Stimulated activated CD4-positive, alpha-beta T cell treated with anti-CD3 and anti-CD28 coated beads, Interleukin-15, amount 100 ng/mL, for 24 hours (primary cell): ENCODE data around the gene ZDBF2.
"Not testable (repeated sequence)": the region's sequence is repeated elsewhere in the genome, so short reads cannot be mapped to it uniquely, and the experiment has no call there.

Source experiments
- DNase-seq: peaks from one replicate; pipeline ENCODE4 v3.0.0-alpha.2; 2020

The ZDBF2 gene

DNA sequence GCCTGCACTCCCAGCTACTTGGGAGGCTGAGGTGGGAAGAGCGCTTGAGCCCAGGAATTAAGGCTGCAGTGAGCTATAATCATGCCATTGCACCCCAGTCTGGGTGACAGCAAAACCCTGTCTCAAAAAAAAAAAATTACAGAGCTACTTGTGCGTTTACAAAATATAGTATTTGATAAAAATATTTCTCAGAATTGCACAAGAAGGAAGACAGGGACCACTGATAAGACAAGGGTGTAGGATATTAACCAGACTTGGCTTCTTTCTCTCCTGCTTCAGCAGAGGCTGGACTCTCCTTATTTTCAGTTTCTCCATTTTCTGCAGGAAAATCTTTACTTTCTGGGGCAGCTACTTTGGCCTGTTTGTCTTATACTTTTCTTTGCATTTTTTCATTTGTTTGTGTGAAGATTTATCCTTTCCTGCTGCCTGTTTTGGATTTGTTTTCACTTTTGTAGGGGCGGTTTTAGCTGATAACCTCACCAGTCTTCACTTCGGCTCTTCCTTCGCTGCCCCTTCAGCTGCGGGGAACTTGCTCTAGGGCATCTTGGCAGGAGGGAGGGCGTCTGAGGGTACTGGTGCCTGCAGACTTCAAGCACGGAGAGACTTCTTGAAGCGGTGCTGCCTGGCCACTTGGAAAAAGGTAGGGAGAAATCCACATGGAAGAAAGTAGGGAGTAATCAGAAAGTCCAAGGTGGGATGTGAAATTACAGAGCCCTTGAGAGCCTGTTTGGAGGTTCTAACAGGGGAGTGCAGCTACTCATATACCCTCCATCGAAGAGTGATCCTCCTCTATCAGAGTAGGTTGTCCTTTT, 14.9 kb upstream of the ZDBF2 start:
- no peak for DNase-seq

DNA sequence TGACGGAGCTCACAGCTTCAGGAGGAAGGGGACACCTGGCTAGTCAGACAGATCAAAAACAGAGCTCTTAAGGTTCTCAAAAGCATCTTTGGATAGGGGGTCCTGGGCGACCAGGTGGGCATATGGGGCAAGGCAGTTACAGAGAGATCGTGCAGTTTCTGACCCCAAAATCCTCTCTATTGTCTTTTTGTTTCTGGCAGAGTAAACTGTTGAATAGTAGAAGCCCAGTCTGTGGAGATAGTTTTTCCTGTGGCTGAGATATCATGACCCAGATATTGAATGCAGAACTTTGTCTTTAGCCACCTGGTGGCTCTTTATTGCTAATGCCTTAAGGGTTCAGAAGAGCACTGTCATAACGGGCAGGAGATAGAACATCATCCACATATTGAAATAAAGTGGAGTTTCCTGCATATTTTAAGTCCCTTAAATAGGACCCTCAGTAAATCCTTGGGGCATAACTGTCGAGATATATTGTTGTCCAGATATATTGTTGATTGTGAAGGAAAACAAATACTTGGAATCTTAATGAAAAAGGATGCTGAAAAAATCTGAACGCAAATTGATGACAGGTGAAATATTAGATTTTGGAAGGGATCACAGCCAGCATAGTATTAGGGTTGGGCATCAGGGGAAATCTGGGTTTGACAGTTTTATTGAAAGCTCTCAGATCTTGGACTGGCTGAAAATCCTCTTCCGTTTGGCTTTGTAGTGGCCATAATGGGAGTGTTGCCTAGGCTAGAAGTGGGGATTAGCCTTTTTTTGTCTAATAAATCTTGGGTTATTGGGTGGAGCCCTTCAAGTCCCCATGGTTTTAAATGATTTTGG, 14.1 kb upstream of the ZDBF2 start:
- DNase-seq: no peak

DNA sequence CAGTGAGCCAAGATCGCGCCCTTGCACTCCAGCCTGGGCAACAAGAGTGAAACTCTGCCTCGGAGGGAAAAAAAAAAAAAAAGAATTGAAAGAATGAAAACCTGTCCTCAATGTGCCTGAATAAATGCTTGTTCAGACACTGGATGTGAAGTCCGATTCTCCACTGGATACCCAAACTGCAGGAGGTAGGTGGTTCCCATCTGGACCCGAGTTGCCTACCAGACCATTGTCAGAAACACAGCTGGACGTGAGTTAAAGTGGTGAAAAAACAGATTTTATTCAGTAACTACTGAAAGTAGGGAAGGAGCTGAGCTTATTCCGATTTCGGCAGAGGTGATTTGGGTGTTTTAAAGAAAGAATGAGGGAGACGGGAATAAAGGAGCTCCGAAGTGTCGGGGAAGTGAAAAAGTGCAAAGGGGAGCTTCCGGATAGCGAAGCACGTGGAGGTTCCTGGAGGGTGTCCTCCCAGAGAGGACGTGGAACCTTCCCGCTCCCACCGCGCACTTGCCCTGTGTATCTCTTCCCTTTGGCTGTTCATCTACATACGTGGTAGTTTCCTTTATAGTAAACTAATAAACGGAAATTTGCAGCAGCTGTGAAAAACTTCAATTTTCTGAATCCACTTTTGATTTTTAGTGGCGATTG, 10.4 kb upstream of the ZDBF2 start:
- DNase-seq: no peak

DNA sequence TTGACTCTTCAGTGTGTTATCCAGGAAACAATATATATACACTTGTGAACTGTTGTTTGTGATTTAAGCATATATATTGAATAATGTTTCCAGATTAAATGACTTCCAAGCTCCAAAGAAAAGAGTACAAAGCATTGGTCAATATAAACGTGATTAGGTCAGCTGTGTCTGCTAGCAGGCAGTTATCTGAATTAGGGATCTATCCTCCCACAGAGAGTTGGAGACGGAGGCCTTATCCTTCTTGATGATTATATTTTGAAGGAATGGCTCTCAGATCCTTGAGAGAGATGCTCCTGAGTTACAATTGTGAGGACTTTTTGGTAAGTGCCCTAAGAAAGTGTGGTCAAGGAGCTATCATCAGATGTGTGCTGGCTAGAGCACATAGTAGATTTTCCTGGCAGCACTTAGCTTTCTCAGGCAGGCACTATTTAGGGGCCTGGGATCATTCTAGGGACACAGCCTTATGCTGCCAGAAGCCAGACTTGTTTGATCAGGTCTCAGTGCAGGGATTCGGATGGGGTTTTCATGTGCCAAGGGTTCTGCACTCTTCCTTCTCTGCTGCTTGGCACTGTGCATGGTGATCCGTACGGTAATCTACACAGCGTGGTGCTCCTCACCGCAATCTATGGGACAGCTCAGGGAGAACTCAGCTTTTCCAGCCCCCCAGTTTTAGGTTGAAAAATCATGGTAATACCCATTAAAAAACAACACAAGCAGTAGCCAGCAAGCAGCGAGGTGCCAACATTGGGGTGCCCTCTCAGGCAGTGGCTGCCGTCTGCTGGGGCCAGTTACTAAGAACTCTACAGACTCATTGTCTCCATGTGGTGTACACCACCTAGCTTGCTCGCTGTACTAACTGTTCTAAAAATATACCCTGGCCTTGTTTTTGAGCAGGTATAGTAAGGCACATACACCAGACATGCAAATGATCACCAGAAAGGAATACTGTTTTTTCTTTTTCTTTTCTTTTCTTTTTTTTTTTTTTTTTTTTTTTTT, 8.0 kb upstream of the ZDBF2 start:
- DNase-seq: no peak

DNA sequence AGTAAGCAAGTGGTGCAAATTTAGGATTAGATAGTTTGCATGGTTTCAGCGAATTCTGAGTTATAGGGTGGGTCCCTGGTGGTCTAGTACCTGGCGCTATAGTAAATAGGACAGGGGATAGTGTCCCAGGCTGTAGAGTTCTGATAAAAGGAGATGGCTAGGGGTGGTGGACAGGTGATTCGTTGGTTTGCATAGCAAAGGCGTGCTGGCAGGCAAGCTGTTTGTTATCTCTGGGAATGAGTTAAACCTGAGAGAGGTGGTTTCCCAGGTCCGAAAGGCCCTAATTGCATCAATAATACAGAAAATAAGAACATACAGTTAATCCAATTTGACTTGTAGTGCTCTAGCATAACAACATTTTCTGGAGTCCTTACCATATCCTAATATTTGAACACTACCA, 6.9 kb upstream of the ZDBF2 start:
- no peak for DNase-seq

DNA sequence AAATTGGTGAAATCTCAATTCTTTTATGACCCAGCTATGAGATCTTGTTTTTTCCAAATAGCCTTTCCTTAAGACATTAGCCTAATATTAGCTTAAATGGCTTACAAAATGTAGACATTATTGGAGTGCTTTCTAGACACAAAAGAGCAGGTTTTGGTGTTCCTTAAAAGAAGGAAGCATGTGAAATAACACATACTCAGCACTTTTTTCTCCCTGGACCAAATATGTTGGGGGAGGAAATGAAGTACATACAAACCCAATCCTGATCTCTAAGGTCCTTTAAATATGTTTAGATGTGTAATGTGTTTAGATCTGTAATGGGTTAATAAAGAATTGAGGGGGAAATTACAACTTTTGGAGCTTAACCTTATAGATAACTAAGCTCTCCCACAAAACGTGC, 3.4 kb upstream of the ZDBF2 start:
- DNase-seq: no peak

DNA sequence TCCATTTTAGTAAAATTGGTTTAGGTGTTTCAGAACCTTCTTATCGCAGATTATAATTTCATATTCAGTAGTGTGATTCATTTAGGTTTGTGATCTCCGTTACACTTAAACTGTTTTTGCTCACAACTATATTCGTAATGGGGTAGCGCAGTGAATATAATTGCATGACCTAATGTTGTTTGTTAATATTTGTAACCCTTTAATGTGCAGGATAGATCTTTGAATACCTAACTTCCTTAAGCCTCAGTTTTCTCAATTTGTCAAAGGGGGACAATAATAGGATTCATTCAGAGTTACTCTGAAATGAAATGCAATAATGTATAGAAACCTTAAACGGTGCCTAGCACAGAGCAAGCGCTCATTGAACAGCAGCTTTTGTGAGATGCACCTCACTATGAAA, 558 bp upstream of the ZDBF2 start:
- no peak for DNase-seq

DNA sequence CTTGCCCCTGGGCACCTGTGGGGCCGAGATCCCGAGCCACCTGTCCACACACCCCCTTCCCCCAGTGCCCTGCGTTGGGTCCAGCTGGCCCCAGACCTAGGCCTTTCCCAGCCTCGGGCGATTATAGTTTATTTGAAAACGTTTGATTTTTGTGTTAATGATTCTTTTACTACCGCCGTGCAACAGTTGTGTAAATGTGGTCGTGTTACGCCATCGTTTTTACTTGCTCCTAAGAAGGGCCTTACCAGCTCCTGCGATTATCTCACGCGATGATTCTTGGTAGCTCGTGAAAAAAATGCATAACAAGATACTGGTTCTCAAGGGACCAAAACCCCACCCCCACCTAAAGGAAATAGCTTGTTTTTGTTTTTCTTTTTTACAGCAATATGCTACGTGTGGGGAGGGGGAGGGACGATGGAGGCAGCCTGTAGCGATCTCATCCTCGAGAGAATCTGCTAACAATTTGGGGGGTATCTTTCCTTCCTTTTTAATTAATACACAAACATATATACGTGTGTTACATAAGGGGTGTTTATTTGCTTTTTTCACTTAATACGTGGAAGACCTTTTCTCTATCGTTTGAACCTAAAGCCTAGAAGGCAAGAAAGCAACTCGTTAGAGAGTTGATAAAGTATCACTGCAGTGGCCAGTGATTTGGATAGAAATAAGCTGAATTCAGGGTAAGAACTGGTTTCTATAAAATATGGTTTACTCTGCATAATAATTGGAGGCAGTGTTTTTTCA, 1.0 kb downstream of the ZDBF2 start:
- peak; percentile 10 for DNase-seq

DNA sequence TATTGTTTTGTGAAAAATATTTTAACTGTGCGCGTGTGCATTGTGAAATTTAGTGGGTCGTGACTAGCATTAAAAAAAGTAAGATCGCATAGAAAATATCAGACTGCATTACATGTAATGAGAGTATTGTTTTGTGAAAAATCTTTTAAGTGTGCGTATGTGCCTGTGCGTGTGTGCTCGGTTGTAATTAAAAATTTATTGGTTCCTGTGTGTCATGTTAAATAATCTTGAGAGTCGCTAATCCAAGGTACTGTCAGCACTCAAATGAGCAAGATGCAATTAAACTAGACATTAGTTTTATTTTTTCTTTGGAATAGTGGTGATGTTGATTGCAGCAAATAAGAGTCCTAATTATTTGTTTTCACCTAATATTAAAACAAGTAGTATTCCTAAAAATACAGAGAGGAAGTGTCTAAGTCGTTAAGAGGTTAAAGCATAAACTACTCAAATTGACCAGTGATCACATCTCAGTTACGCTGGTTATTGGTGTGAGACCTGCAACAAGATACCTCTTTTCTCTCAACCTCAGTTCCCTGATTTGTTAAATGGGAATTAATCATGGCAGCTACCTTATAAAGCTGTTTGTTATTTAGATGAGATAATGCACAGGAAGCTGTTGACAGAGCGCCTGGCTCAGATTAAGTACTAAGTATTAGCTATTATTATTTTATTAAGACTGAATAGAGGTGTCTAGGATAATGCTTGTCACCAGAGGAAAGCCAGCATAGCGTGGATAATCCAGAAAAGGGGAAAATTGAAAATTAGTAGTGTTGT, 1.9 kb downstream of the ZDBF2 start:
- DNase-seq: no peak

DNA sequence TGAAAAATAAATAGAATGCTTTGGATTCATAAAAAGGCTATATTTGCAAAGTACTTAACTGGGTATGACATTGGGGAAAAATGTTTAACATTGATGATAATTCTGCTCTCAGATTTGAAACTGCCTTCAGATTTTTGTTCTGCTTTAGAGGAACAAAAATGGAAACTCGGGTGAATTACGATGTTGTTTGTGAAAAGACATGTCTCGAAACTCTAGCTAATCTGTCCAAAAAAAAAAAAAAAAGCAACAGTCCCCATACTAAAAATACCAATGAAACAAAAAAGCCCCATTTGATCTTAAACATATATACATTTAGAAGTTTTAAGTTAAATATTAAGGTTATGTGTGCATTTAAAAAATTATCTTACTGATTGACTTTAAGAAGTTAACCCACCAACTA, 3.0 kb downstream of the ZDBF2 start:
- no peak for DNase-seq

DNA sequence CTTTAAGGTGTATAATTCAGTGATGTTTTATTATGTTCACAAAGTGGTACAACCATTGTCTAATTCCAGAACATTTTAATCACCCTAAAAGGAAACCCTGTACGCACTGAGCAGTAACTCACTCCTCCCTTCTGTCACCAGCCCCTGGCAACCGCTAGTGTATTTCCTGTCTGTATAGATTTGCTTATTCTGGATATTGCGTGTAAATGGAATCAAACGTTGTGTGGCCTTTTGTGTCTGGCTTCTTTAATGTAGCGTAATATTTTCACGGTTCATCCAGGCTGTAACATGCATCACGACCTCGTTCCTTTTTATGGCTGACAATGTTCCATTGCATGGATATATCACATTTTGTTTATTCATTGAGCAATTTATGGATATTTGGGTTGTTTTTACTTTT, 8.3 kb downstream of the ZDBF2 start:
- no peak for DNase-seq

DNA sequence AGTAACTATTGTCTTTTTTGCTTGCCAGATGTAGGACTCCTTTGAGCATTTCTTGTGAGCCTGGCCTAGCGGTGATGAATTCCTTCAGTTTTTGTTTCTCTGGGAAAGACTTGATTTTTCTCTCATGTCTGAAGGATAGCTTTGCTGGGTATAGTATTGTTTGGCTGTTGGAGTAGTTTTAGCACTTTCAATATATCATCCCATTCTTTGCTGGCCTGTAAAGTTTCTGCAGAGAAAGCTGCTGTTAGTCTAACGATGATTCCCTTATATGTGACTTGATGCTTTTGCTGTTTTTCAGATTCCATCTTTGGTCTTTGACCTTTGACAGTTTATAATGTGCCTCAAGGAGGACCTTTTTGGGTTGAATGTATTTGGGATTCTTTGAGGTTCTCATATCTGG, 12.7 kb downstream of the ZDBF2 start:
- DNase-seq: no peak

DNA sequence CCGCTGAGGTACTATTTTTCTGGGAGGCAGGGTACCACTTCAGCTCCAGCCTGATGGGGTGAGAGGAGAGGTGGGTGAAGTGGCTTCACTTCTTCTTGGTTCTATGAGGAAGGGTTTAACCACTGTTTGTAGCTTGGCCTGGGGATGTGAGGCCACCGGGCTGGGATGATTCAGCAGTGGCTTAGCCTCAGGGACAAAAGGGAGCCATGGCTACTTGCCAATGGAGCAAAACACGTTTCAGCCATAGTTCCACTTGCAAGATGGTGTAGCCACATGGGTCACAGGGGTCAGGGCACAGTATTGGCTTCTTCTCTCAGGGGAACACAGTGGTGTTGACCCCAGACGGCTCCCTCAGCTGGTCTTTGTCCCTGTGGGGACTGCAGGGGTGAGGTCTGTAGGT, 14.9 kb downstream of the ZDBF2 start:
- no peak for DNase-seq

DNA sequence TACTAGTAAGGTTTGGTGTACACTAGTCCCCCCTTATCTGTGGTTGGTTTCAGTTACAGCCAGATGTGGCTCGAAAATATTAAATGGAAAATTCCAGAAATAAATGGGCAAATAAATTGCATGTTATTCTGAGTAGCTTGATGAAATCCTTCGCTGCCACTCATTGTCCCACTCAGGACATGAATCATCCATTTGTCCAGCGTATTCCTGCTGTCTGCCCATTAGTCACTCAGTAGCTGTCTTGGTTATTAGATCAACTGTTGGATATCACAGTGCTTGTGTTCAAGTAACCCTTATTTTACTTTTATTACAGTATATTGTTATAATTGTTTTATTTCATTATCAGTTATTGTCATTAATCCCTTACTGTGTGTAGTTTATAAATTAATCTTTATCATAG, 21.7 kb downstream of the ZDBF2 start:
- no peak for DNase-seq

DNA sequence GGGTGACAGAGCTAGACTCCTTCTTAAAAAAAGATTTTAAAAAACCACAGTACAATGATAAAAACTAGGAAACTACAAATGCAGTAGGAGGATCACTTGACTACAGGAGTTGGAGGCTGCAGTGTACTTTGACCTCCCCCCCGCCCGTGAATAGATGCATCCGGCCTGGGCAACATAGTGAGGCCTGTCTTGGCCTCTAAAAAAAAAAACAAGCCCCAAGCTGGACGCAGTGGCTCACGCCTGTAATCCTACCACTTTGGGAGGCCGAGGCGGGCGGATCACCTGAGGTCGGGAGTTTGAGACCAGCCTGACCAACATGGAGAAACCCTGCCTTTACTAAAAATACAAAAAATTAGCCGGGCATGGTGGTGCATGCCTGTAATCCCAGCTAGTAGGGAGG, 25.1 kb downstream of the ZDBF2 start:
- DNase-seq: not testable (repeated sequence)

DNA sequence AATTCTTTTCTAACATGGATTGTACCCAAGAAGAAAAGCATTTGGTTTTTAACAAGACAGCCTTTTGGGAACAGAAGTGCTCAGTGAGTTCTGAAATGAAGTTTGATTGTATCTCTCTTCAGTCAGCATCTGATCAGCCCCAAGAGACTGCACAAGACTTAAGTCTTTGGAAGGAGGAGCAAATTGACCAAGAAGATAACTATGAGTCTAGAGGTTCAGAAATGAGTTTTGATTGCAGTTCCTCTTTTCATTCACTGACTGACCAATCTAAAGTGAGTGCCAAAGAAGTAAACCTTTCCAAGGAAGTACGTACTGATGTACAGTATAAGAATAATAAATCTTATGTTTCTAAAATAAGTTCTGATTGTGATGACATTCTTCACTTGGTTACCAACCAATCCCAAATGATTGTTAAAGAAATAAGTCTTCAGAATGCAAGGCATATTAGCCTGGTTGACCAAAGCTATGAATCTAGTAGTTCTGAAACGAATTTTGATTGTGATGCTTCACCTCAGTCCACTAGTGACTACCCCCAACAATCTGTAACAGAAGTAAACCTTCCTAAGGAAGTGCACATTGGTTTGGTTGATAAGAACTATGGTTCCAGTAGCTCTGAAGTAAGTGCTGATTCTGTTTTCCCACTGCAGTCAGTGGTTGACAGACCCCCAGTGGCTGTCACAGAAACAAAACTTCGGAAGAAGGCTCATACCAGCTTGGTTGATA, 31.2 kb downstream of the ZDBF2 start:
- DNase-seq: no peak

DNA sequence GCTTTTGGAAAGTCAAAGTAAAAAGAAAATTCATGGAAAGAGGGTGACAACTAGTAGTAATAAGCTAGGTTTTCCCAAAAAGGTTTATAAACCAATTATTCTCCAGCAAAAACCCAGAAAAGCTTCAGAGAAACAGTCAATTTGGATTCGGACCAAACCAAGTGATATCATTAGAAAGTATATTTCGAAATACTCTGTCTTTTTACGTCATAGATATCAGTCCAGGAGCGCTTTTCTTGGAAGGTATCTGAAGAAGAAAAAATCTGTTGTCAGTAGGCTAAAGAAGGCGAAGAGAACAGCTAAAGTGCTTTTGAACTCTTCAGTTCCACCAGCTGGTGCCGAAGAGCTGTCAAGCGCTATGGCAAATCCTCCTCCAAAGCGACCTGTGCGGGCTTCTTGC, 36.6 kb downstream of the ZDBF2 start:
- DNase-seq: no peak

DNA sequence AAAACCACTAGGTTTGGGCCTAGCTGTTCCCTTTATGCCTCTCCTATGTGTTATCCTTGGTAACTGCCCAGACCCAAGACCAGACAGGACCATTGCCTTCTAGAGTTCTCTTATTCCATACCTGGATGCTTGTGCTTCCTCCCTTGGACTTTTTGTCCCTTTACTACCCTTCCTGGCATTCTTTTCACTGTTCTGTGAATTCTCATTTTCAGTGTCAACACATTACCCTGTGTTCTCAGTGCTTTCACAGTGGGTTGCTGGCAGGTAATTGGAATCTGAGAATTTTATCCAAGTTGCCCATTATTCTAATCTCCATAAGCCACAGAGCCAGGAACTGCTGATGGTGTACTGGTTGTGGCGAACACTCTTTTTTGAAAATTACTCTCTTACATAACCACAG, 41.7 kb downstream of the ZDBF2 start:
- DNase-seq: no peak

DNA sequence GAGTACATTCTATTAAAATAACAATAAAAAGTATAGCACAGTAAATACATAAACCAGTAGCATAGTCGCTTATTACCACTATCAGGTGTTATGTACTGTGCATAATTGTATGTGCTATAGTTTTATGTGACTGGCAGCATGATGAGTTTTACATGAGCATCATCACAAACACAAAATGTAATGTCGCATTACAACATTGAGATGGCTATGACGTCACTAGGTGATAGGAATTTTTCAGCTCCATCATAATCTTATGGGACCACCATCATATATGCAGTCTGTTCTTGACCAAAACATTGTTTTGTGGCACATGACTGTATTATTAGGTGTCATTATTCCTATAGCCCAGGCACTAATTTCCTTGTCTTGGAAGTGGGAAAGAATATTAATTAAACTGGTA, 48.6 kb downstream of the ZDBF2 start:
- no peak for DNase-seq

DNA sequence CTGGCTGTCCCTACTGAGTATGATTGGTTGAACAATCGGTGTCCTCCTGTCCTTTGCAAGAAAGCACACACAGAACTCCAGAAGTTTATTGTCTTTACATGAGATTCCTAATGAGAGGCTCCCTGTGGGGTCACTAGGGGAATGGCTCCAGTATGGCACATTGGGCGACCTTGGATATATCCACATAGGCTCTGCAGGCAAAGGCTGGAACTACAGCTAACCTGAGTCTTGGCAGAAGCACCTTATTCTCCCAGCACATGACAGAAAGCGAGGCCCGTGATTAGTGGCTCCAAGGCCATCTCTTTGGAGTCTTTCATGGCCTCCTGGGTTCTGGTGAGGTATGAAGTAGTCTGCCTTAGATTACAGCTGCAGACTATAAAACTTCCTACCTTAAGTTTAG, 49.0 kb downstream of the ZDBF2 start:
- DNase-seq: no peak
